ENCODE data around the gene ACAP3.

- TF ChIP-seq POLR2AphosphoS5 (IDR thresholded peaks at IDR 0.05; ENCODE audit: low read length) (no peak), ZBTB11 (CRISPR knock-in tag; IDR thresholded peaks at IDR 0.05) (no peak)
These were observed 48.6 kb upstream of the ACAP3 start for GRCh38 chr1:1356166-1356795.
